SHP77 (cell line): ENCODE measurements around the gene PDZD4.

Experiments
- DNase-seq, 2 experiments: peaks; one replicate each; lab custom pipeline; 2025; lab: John Stamatoyannopoulos, UW

The PDZD4 gene

DNA sequence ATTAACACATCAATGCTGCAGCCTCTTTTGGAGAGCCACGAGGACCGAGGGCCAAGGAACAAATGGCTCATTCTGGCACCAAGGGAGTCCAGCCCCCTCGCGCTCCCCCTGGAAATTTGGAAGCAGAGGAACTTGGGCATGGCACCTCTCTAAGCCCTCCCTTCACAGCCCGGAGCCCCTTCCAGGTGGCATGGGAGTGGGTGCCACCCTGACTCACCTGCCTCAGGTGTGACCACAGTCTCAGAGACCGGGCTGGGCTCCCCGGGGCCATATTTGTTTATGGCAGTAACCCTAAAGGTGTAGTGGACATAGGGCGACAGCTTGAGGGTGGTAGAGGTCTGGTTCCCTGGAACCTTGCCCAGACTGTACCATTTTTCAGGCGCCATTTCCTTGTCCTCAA is 36.8 kb upstream of the PDZD4 start:
- DNase-seq, result no peak

DNA sequence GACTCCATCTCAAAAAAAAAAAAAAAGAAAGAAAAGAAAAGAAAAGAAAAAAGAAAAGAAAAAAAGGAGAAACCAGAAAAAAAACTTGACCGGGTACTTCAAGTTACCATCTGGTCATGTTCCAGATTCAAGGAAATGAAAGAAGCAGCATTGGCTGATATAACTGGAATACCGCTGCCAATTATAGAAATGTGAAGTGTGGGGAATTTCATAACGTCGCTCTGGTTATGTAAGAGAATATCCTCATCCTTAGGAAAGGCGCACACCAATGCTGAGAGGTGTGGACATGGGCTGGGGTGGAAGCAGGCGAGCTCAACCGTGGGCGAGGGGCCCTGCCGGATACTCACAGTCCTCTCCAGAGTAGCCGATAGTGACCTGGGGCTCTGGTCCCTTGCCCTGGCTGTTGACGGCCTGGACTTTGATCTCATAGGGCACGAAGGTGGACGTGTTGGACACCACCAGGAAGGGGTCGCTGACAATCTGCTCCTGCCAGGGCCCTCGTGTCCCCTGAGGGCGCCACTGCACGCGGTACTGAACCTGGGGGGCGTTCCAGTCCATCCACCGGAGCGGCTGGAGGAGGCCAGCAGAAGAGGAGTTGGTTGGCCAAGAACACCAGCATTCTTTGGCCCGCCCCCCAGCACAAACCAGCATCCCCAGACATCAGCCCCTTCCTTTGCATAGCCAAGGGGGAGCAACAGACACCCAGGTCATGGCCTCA is 36.1 kb upstream of the PDZD4 start:
- no peak for DNase-seq

DNA sequence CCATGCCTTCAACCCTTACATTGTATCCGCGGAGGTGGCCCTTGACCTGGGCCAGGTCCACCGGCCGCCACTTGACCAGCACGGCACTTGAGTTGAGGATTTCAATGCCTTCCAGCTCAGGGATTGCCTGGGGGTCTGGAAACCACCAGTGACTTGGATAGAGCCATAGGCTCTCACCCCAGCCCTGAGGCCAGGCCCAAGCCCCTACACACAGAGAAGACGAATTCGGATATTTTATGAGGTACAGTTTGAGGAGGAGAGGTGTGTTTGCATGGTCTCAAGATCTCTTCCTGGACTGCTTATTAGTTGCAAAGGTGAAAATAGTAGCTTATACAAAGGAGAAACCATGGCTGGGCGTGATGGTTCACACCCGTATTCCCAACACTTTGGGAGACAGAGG is 35.3 kb upstream of the PDZD4 start:
- no peak for DNase-seq

DNA sequence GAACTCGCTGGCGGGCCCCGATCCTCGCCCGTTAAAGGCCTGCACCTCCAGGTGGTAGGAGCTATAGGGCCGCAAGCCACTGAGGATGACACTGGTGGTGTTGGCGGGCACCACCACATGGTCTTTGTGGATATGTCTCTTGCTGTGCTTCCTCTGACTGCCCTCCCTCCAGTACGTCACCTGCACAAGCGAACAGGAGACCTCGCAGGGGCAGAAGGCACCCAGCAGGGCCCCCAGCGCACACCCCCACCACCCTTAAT is 34.9 kb upstream of the PDZD4 start:
- no peak for DNase-seq

- DNase-seq, result no peak
These were observed 34.4 kb upstream of the PDZD4 start for GRCh38 chrX:153864561-153865320.

- no peak for DNase-seq
These were observed 33.8 kb upstream of the PDZD4 start for GRCh38 chrX:153864101-153864500.

- no peak for DNase-seq
These were observed 33.1 kb upstream of the PDZD4 start for GRCh38 chrX:153863251-153863991.

DNA sequence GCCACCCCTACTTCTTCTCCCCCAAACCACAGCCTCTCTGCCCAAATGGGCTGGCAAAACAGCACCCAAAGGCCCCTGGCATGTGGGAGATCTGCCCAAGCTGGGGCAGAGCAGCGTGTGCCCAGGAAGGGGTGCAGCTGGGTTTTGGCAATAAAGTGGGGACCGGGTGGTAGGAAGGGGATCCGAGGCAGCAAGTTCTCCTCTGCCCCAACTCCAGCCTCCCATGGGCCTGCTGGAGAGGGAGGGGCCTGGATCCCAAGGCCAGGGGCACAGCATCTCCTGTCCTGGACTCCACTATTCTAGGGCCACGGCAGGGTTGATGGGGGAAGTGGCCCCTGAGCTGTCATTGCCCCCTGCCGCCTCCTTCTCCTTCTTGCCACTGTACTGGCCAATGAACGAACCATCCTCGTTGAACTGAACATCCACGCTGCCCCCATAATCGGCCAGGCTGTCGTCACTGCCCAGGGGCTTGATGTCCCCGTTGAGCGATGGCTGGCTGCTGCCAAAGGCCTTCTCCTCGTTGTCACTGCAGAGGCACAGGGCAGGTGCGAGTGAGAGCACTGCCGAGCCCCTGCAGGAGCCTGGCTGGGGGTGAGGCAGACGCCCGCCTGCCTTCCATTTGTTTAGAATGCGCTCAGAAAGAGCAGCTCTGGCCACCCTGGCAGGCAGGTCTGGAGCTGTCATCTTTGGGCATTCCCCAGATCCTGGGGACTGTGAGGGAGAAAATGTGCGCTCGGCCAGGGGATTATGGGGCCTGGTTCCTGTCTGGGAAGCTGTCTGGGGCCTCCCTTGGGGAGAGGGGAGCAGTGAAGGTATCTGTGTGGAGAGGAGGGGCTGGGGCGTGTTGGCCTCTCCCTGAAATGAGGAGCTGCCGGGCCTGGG is 32.3 kb upstream of the PDZD4 start:
- DNase-seq, result no peak

DNA sequence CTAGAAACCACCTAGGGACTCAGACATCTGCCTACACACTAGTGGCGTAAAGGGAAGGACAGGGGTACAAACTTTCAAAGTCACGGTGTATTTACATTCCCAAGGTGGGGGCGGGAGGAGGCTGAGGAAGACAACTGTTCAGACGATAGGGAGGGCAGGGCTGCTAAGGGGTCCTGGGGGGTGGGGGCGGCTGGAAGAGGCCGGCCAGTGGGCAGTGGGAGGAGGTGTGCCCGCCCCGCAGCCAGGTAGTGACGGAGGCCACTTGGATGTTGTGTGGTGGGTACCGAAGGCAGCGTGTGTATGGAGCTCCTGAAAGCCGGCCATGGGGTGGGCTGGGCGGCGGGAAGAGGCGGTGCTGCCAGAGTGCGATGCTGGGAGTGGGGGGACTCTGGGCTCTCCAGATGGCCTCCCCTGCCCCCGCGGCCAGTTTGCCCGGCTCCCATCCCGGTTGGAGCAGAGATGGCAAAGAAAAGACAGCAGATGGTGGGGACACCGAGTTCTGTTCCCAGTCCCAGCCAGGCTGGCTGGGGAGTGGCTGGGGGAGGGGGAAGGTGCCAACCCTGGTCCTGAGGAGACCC is 31.5 kb upstream of the PDZD4 start:
- no peak for DNase-seq

DNA sequence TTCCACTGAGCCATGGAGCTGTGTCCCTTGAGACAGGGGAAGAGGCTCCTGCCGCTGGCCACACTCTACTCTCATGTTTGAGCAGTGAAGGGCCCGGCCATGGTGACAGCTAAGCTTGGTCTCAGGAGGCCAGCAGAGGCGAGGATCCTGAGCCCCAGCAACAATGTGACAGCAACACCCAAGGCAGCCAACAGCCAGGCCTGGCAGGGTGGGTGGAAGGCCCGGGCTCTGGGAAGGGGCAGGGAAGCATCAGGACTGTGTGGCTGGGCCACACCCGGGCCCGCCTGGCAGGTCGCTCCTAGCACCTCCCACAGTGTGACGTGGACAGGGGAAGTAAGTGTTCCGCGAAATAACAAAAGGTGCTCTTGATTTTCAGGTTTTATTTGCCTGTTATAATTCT is 30.8 kb upstream of the PDZD4 start:
- no peak for DNase-seq

DNA sequence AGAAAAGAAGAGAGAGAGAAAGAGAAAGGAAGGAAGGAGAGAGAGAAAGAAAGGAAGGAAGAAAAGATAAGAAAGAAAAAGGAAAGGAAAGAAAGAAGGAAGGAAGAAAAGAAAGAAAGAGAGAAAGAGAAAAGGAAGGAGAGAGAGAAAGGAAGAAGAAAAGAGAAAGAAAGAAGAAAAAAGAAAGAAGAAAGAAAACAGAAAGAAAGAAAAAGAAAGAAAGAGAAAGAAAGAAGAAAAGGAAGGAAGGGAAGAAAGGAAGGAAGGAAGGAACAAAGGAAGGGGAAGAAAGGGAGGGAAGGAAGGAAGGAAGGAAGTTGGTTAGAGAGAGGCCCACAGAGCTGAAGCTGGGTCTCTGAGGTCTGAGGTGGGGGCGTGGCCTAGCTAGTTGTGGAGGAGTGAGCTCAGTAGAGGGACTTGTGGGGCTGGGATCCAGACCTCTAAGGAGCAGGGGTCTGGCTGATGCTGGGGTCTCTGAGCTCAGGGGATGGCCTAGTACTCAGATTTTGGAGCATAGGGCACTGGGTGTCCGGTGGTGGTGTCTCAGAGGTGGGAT is 27.1 kb upstream of the PDZD4 start:
- DNase-seq, result no peak

DNA sequence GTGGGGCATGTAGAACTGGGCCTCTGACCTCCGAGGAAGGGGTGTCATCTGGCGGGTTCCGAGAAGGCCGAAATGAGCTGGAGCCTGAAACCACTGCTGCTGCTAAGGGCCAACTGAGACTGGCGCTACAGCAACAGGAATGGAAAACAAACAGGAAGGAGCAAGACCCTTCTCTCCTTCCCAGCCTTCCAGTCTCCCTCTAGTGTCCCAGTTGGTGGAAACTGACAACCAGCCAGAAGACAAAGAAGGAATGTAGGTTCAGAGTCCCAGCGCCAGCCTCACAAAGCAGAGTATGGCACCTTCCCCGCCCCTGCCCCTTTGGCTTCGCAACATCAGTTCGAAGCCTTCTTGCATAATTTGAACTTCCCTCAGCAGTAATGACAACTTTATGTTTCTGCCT is 24.4 kb upstream of the PDZD4 start:
- no peak for DNase-seq

DNA sequence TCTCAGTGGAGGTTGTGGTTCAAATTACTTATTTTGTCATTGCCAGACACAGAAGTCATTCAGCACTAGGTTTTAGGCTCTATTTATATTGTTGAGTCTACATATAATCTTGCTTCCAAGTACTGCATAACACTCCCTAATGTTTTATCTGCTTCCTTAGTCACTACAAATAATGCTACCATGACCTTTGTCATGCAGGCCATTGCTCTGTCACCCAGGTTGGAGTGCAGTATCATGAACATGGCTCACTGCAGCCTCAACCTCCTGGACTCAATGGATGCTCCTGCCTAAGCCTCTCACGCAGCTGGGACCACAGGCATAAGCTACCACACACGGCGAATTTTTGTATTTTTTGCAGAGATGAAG is 23.5 kb upstream of the PDZD4 start:
- no peak for DNase-seq

GRCh38 chrX:153853180-153853901 is 23.0 kb upstream of the PDZD4 start:
- no peak for DNase-seq

DNA sequence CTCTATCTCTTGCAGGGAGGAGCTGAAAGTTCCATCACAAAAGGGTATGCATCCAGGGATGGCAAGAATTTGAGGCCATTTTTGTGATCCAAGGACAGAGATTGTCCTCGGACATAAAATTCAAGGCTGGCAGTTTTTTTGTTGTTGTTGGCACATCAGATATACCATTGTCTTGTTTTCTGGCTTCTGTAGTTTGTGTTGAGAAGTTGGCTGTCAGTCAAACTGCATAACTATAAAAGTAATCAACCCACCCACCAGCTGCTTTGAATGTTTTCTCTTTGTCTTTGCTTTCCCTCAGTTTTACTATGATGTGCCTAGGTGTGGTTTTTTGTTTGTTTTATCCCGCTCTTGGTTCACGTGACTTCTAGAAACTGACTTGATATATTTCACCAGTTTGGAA is 21.6 kb upstream of the PDZD4 start:
- DNase-seq, result no peak

DNA sequence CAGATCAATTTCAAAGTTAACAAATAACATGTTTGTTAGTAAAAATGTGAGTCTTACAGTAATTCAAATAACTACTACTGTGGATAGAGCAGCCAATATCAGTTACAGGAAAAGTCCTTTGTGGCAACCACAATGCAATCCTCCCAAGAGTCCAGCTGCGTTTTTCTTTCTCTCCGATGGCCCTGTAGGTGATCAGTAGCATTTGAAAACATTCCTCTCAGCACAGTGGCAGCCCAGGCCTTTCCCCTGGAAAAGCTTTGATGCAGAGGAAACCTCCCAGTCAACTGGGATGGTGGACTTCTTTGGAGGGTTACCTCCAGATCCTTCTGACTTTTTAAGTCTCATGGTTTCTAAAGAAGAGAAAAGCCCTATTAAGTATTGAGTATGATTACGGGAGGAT is 18.0 kb upstream of the PDZD4 start:
- DNase-seq, result no peak

DNA sequence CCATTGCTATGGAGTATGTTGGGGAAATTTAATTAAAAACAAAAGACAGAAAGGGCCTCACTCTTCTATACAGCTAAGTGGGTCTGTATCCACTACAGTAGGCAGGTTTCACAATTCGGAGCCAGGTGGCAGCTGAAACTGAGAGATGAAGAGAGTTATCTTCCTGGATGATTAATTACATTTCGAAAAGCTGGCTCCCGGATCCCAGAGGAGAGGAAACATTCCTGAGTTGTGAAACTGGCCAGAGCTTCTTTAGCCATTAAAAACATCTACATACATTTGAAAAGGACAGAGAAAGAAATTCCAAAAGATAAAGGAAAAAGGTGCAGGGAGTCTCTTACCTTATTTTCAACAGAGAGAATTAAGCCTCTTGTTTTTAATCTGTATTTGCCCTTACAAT is 15.5 kb upstream of the PDZD4 start:
- DNase-seq, result no peak

DNA sequence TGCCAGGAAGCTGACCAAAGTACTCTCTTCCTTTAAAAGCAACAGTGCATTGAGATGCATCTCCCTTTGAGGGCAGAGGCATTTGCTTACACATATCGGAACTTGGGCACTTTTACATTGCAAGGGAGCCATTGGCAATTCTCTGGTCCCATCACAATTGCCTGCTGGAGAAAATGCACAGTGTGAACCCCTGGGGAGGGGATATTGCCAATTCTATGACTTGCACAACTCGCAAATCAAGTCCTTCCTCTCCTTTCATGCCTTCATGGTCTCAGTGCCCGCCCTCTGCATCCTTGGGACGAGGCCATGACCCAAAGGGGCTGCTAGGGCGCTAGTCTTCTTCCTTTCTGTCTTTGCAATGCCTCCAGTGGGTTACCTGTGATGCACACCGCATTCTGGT is 14.9 kb upstream of the PDZD4 start:
- DNase-seq, result no peak

GRCh38 chrX:153844509-153845082 is 14.3 kb upstream of the PDZD4 start:
- no peak for DNase-seq

- no peak for DNase-seq
These were observed 6.6 kb upstream of the PDZD4 start for GRCh38 chrX:153836921-153837320.

DNA sequence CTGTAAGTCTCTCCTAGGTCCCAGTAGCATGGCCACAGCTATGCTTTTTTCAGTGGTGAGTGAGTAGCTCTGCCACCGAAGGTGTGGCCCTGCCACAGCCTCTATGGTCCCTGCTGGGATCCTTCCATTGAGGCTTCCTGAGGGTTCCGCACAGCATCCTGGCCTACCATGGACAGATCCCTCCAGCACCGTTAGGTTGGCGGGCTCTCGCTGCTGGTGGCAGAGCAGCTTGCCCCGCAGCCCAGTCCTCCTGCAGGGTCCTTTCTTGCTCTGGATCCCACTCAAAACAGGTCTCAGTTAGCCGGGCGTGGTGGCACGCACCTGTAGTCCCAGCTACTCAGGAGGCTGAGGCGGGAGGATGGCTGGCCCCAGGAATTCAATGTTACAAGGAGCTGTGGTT is 2.4 kb upstream of the PDZD4 start:
- DNase-seq, result no peak
